Measurements from ENCODE around the gene MACROH2A2. TPM values are rescaled to one million over a fixed set of nuclear protein-coding genes. Genes with fewer than 3 reads are reported as not detected.
"Not testable (repeated sequence)": the region's sequence is repeated elsewhere in the genome, so short reads cannot be mapped to it uniquely, and the experiment has no call there.

Gene MACROH2A2
- total and polyA plus RNA-seq, 2 donors from 2014 or later, result 16.8 to 21.7 TPM

- Histone ChIP-seq H3K36me3 (ENCODE audit: control insufficient read depth in 2 of 3, insufficient read depth in 3 of 3, low read length in 3 of 3) (peaks cover 8 to 53% (median 24%) of the 10 kb centered on the region in 3 donors), H3K4me1 (ENCODE audit: control insufficient read depth in 2 of 3, insufficient read depth in 2 of 3, low read depth in 1 of 3, low read length in 3 of 3) (no peaks in the 10 kb centered on the region), H3K4me3 (ENCODE audit: low read length in 3 of 3) (no peak overlapping the region), H3K27ac (ENCODE audit: low read depth in 2 of 2, low read length in 2 of 2) (no peak overlapping the region), H3K9me3 (ENCODE audit: control insufficient read depth in 2 of 3, insufficient read depth in 1 of 3, low read length in 3 of 3) (no peaks in the 10 kb centered on the region), H3K27me3 (ENCODE audit: control insufficient read depth, insufficient read depth, low read length) (no peaks in the 10 kb centered on the region), H3K9ac (ENCODE audit: low read length in 3 of 3) (no peak overlapping the region)
- intact Hi-C loops (cut with DNase I), result no loop called here
- FAIRE-seq, result no peak
- DNase-seq, result no peak
- TF ChIP-seq CTCF (IDR thresholded peaks at IDR 0.05; ENCODE audit: borderline replicate concordance, extremely low read depth, insufficient read depth), result no peak
Measured at GRCh38 chr10:70155255-70155838, 102.7 kb downstream of the MACROH2A2 start.

GRCh38 chr10:70158113-70158512 lies 105.5 kb downstream of the MACROH2A2 start:
- H3K36me3 ChIP-seq (ENCODE audit: control insufficient read depth in 2 of 3, insufficient read depth in 3 of 3, low read length in 3 of 3), result peaks cover 8 to 28% (median 11%) of the 10 kb centered on the region in 3 donors
- no peaks in the 10 kb centered on the region for H3K27me3 ChIP-seq (ENCODE audit: control insufficient read depth, insufficient read depth, low read length)
- DNase-seq, result peak in 1 of 5 donors; percentile 19
- no peak overlapping the region for H3K9ac ChIP-seq (ENCODE audit: low read length in 3 of 3)
- H3K4me1 ChIP-seq (ENCODE audit: control insufficient read depth in 2 of 3, insufficient read depth in 2 of 3, low read depth in 1 of 3, low read length in 3 of 3), result peaks cover 0 to under 1% (median 0%) of the 10 kb centered on the region in 3 donors
- intact Hi-C loops (cut with DNase I), result no loop called here
- no peaks in the 10 kb centered on the region for H3K9me3 ChIP-seq (ENCODE audit: control insufficient read depth in 2 of 3, insufficient read depth in 1 of 3, low read length in 3 of 3)
- no peak overlapping the region for H3K27ac ChIP-seq (ENCODE audit: low read depth in 2 of 2, low read length in 2 of 2)
- no peak for FAIRE-seq
- H3K4me3 ChIP-seq (ENCODE audit: low read length in 3 of 3), result no peak overlapping the region
- TF ChIP-seq CTCF (IDR thresholded peaks at IDR 0.05; ENCODE audit: borderline replicate concordance, extremely low read depth, insufficient read depth), result no peak

- not testable (repeated sequence) for FAIRE-seq, DNase-seq
- H3K36me3 ChIP-seq (ENCODE audit: control insufficient read depth in 2 of 3, insufficient read depth in 3 of 3, low read length in 3 of 3), result peaks cover 8 to 16% (median 11%) of the 10 kb centered on the region in 3 donors
Measured at GRCh38 chr10:70159366-70159765, 106.7 kb downstream of the MACROH2A2 start.

GRCh38 chr10:70160798-70161197 lies 108.2 kb downstream of the MACROH2A2 start:
- H3K27me3 ChIP-seq (ENCODE audit: control insufficient read depth, insufficient read depth, low read length), result no peaks in the 10 kb centered on the region
- H3K4me3 ChIP-seq (ENCODE audit: low read length in 3 of 3), result no peak overlapping the region
- H3K4me1 ChIP-seq (ENCODE audit: control insufficient read depth in 2 of 3, insufficient read depth in 2 of 3, low read depth in 1 of 3, low read length in 3 of 3), result peaks cover 0 to 4% (median 0%) of the 10 kb centered on the region in 3 donors
- H3K9ac ChIP-seq (ENCODE audit: low read length in 3 of 3), result no peak overlapping the region
- DNase-seq (no peak), FAIRE-seq (no peak)
- intact Hi-C loops (cut with DNase I), result no loop called here
- no peak for TF ChIP-seq CTCF (IDR thresholded peaks at IDR 0.05; ENCODE audit: borderline replicate concordance, extremely low read depth, insufficient read depth)
- H3K27ac ChIP-seq (ENCODE audit: low read depth in 2 of 2, low read length in 2 of 2), result no peak overlapping the region
- H3K9me3 ChIP-seq (ENCODE audit: control insufficient read depth in 2 of 3, insufficient read depth in 1 of 3, low read length in 3 of 3), result no peaks in the 10 kb centered on the region
- H3K36me3 ChIP-seq (ENCODE audit: control insufficient read depth in 2 of 3, insufficient read depth in 3 of 3, low read length in 3 of 3), result peaks cover 3 to 9% (median 9%) of the 10 kb centered on the region in 3 donors

More at GRCh38 chr10:70159366-70159765, 106.7 kb downstream of the MACROH2A2 start:
- H3K4me3 ChIP-seq (ENCODE audit: low read length in 3 of 3); H3K4me1 ChIP-seq (ENCODE audit: control insufficient read depth in 2 of 3, insufficient read depth in 2 of 3, low read depth in 1 of 3, low read length in 3 of 3); H3K27ac ChIP-seq (ENCODE audit: low read depth in 2 of 2, low read length in 2 of 2); H3K27me3 ChIP-seq (ENCODE audit: control insufficient read depth, insufficient read depth, low read length); H3K9ac ChIP-seq (ENCODE audit: low read length in 3 of 3); intact Hi-C loops (cut with DNase I); H3K9me3 ChIP-seq (ENCODE audit: control insufficient read depth in 2 of 3, insufficient read depth in 1 of 3, low read length in 3 of 3): not testable (repeated sequence)

Other genes starting within 250 kb of the MACROH2A2 start
- 12.7 TPM for gene AIFM2, start 80.0 kb downstream of the MACROH2A2 start, total RNA-seq
- 14.8 TPM for gene AIFM2, start 80.0 kb downstream of the MACROH2A2 start, polyA plus RNA-seq (ENCODE audit: insufficient read depth, low read depth, low replicate concordance)
- gene TYSND1, start 93.9 kb downstream of the MACROH2A2 start, total RNA-seq, result 13.8 TPM
- gene TYSND1, start 93.9 kb downstream of the MACROH2A2 start, polyA plus RNA-seq (ENCODE audit: insufficient read depth, low read depth, low replicate concordance), result 12.9 TPM
- 109 TPM for gene SAR1A, start 117.7 kb downstream of the MACROH2A2 start, total RNA-seq
- gene SAR1A, start 117.7 kb downstream of the MACROH2A2 start, polyA plus RNA-seq (ENCODE audit: insufficient read depth, low read depth, low replicate concordance), result 55.7 TPM
- 116 TPM for gene PPA1, start 180.6 kb downstream of the MACROH2A2 start, total RNA-seq
- 168 TPM for gene PPA1, start 180.6 kb downstream of the MACROH2A2 start, polyA plus RNA-seq (ENCODE audit: insufficient read depth, low read depth, low replicate concordance)
- 0.09 TPM for gene NPFFR1, start 231.2 kb downstream of the MACROH2A2 start, total RNA-seq
- gene NPFFR1, start 231.2 kb downstream of the MACROH2A2 start, polyA plus RNA-seq (ENCODE audit: insufficient read depth, low read depth, low replicate concordance), result not detected